GM13977 (cell line): Measurements from ENCODE around the gene DLGAP5.

Source experiments
- DNase-seq: peaks from one replicate; pipeline ENCODE4 v3.0.0; 2012; ENCODE audit warnings: low spot score
- CTCF ChIP-seq: IDR thresholded peaks from 2 replicates; pipeline ENCODE4 v1.5.1; 2012; ENCODE audit warnings: mild to moderate bottlenecking, control low read depth; ENCODE audit not compliant: insufficient read depth; ENCODE audit errors: extremely low read depth, missing control alignments
- in situ Hi-C: fragments of 300-500 bp; cut with MboI; formaldehyde crosslinking; loops from one replicate; pipeline ENCODE4 v1.12.0; 2022; ENCODE audit warnings: low sequenced_read_pairs, low pct_unique_long_range_greater_than_20kb, mixed read lengths, inconsistent platforms; ENCODE audit not compliant: unreplicated experiment

The DLGAP5 gene

GRCh38 chr14:55124774-55125386 is 66.5 kb downstream of the DLGAP5 start:
- in situ Hi-C loops, result no loop called here
- DNase-seq, result no peak
- no peak for TF ChIP-seq CTCF

GRCh38 chr14:55123852-55124639 is 67.3 kb downstream of the DLGAP5 start:
- in situ Hi-C loops, result no loop called here
- no peak for DNase-seq
- no peak for TF ChIP-seq CTCF

- TF ChIP-seq CTCF, result no peak
- no peak for DNase-seq
- in situ Hi-C loops, result no loop called here
Measured at GRCh38 chr14:55123101-55123500, 68.3 kb downstream of the DLGAP5 start.

GRCh38 chr14:55122440-55122986 is 68.9 kb downstream of the DLGAP5 start:
- in situ Hi-C loops, result no loop called here
- no peak for TF ChIP-seq CTCF
- DNase-seq, result no peak

GRCh38 chr14:55121628-55122439 is 69.6 kb downstream of the DLGAP5 start:
- in situ Hi-C loops, result no loop called here
- DNase-seq, result no peak
- no peak for TF ChIP-seq CTCF
